ENCODE measurements around the gene THBS2. TPM values are rescaled to one million over a fixed set of nuclear protein-coding genes. Genes with fewer than 3 reads are reported as not detected.

Gene THBS2
- total RNA-seq, 2 donors from 2014 or later, result 673 to 817 TPM

GRCh38 chr6:169172456-169172855, 81.2 kb downstream of the THBS2 start:
- ATAC-seq (ENCODE audit: insufficient number of reproducible peaks, low FRiP score, low read depth) (peak; percentile 71), DNase-seq (ENCODE audit: low spot score) (peak; percentile 76)
- no peak overlapping the region for H3K4me3 ChIP-seq
- no peaks in the 10 kb centered on the region for H3K27me3 ChIP-seq (replicated peaks; ENCODE audit: insufficient read depth)
- H3K9me3 ChIP-seq, result no peaks in the 10 kb centered on the region
- H3K4me1 ChIP-seq (ENCODE audit: control insufficient read depth in 1 of 2, low read depth in 2 of 2), result peaks cover 38 to 64% of the 10 kb centered on the region in 2 donors
- H3K27ac ChIP-seq, result peak overlapping the region; percentile 93 to 96
- no peaks in the 10 kb centered on the region for H3K36me3 ChIP-seq
- TF ChIP-seq, protein P1, sequence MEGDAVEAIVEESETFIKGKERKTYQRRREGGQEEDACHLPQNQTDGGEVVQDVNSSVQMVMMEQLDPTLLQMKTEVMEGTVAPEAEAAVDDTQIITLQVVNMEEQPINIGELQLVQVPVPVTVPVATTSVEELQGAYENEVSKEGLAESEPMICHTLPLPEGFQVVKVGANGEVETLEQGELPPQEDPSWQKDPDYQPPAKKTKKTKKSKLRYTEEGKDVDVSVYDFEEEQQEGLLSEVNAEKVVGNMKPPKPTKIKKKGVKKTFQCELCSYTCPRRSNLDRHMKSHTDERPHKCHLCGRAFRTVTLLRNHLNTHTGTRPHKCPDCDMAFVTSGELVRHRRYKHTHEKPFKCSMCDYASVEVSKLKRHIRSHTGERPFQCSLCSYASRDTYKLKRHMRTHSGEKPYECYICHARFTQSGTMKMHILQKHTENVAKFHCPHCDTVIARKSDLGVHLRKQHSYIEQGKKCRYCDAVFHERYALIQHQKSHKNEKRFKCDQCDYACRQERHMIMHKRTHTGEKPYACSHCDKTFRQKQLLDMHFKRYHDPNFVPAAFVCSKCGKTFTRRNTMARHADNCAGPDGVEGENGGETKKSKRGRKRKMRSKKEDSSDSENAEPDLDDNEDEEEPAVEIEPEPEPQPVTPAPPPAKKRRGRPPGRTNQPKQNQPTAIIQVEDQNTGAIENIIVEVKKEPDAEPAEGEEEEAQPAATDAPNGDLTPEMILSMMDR (IDR thresholded peaks at IDR 0.05), result no peak

DNA sequence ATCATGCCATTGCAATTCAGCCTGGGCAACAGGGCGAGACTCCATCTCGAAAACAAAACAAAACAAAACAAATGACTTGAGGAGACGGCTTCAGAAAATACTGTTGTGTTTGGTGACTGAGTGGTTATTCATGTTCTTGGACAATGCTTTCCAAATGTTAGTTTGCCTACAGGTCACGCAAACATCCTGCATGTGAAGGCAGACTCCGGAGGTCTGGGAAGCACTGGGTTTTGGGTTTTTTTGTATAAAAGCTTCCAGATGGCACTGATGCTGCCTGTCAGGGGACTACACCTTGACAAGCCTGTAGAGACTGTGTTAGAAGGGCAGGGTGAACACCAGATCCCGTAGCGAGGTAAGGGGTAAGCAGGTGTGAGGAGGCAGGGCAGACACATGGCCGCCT, 81.7 kb downstream of the THBS2 start:
- H3K27me3 ChIP-seq (replicated peaks; ENCODE audit: insufficient read depth), result no peaks in the 10 kb centered on the region
- no peaks in the 10 kb centered on the region for H3K9me3 ChIP-seq
- no peak for DNase-seq (ENCODE audit: low spot score)
- no peak overlapping the region for H3K4me3 ChIP-seq
- H3K4me1 ChIP-seq (ENCODE audit: control insufficient read depth in 1 of 2, low read depth in 2 of 2), result peaks cover 38 to 69% of the 10 kb centered on the region in 2 donors
- H3K36me3 ChIP-seq, result no peaks in the 10 kb centered on the region
- TF ChIP-seq, protein P1 (IDR thresholded peaks at IDR 0.05), result no peak
- H3K27ac ChIP-seq, result peak overlapping the region; percentile 93 to 96
- peak; percentile 10 for ATAC-seq (ENCODE audit: insufficient number of reproducible peaks, low FRiP score, low read depth)

GRCh38 chr6:169171016-169171415, 82.6 kb downstream of the THBS2 start:
- no peak for ATAC-seq (ENCODE audit: insufficient number of reproducible peaks, low FRiP score, low read depth)
- no peaks in the 10 kb centered on the region for H3K9me3 ChIP-seq
- peaks cover 38 to 78% of the 10 kb centered on the region in 2 donors for H3K4me1 ChIP-seq (ENCODE audit: control insufficient read depth in 1 of 2, low read depth in 2 of 2)
- H3K36me3 ChIP-seq, result no peaks in the 10 kb centered on the region
- no peak for DNase-seq (ENCODE audit: low spot score)
- no peaks in the 10 kb centered on the region for H3K27me3 ChIP-seq (replicated peaks; ENCODE audit: insufficient read depth)
- H3K4me3 ChIP-seq, result no peak overlapping the region
- peak overlapping the region; percentile 93 to 96 for H3K27ac ChIP-seq
- TF ChIP-seq, protein P1 (IDR thresholded peaks at IDR 0.05), result no peak

DNA sequence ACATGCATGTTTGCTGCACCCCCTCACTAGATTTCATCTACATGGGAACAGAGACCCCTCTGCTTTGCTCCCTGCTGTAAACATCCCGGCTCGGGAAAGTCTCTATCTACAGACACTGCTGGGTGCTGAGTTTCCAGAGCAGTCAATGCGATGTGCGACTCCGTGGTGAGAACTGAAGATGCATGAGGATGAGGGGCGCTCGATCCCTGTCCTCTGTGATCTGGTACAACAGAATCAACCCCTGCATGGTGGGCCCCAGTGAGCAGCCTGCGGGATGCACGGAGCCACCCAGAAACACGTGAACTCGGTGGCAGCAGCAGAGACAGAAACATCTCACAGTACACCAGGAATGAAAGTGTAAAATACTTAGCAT, 83.1 kb downstream of the THBS2 start:
- Histone ChIP-seq H3K4me3 (no peak overlapping the region), H3K9me3 (no peaks in the 10 kb centered on the region), H3K27me3 (replicated peaks; ENCODE audit: insufficient read depth) (no peaks in the 10 kb centered on the region), H3K4me1 (ENCODE audit: control insufficient read depth in 1 of 2, low read depth in 2 of 2) (peaks cover 38 to 83% of the 10 kb centered on the region in 2 donors), H3K27ac (peak overlapping the region; percentile 93 to 96), H3K36me3 (no peaks in the 10 kb centered on the region)
- no peak for ATAC-seq (ENCODE audit: insufficient number of reproducible peaks, low FRiP score, low read depth)
- no peak for DNase-seq (ENCODE audit: low spot score)
- TF ChIP-seq, protein P1 (IDR thresholded peaks at IDR 0.05), result no peak

GRCh38 chr6:169169941-169170582, 83.6 kb downstream of the THBS2 start:
- Histone ChIP-seq H3K27ac (peak overlapping the region; percentile 93 to 96), H3K36me3 (no peaks in the 10 kb centered on the region), H3K9me3 (no peaks in the 10 kb centered on the region), H3K4me1 (ENCODE audit: control insufficient read depth in 1 of 2, low read depth in 2 of 2) (peaks cover 38 to 88% of the 10 kb centered on the region in 2 donors), H3K4me3 (no peak overlapping the region), H3K27me3 (replicated peaks; ENCODE audit: insufficient read depth) (no peaks in the 10 kb centered on the region)
- ATAC-seq (ENCODE audit: insufficient number of reproducible peaks, low FRiP score, low read depth) (no peak), DNase-seq (ENCODE audit: low spot score) (no peak)
- TF ChIP-seq, protein P1 (IDR thresholded peaks at IDR 0.05), result no peak

Data from thoracic aorta (tissue), 2 donors.